GM12801 (cell line): ENCODE results near the gene ADPRHL1.

Experiments
- TF ChIP-seq, protein P1 (sequence below): IDR thresholded peaks from one replicate; pipeline ENCODE4 v1.5.1; 2011; ENCODE audit warnings: control low read depth; ENCODE audit not compliant: insufficient read length; ENCODE audit errors: extremely low read depth

ADPRHL1 gene

GRCh38 chr13:113378825-113379224 is 74.5 kb downstream of the ADPRHL1 start:
- TF ChIP-seq, protein P1, sequence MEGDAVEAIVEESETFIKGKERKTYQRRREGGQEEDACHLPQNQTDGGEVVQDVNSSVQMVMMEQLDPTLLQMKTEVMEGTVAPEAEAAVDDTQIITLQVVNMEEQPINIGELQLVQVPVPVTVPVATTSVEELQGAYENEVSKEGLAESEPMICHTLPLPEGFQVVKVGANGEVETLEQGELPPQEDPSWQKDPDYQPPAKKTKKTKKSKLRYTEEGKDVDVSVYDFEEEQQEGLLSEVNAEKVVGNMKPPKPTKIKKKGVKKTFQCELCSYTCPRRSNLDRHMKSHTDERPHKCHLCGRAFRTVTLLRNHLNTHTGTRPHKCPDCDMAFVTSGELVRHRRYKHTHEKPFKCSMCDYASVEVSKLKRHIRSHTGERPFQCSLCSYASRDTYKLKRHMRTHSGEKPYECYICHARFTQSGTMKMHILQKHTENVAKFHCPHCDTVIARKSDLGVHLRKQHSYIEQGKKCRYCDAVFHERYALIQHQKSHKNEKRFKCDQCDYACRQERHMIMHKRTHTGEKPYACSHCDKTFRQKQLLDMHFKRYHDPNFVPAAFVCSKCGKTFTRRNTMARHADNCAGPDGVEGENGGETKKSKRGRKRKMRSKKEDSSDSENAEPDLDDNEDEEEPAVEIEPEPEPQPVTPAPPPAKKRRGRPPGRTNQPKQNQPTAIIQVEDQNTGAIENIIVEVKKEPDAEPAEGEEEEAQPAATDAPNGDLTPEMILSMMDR: no peak

DNA sequence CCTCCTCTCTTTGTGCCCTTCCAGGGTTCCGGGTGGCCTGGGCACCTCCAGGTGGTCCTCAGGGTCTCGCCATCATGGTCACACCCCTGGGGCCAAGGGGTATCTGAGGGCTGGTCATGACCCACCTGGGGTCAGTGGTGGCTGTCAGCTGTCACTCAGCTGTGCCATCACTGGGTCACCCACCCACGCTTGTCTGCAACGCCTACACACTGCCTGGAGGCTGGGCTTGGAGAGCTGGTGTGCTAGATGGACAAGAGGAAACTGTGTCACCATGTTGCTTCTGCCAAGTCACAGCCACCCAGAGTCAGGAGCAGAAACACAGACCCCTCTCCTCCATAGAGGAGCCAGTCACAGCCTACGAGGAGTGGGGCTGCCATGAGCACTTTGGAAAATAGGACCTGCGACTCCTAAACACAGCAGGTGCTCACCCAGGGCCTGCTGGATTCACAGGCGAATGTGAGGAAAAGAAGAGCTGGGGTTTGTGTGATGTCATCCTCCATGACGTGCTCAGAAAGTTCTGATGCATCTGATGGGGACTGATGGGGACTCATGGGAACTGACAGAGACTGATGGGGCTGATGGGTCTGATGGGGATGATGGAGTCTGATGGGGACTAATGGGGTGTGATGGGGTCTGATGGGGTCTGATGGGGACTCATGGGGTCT is 78.6 kb downstream of the ADPRHL1 start:
- TF ChIP-seq, protein P1: no peak

DNA sequence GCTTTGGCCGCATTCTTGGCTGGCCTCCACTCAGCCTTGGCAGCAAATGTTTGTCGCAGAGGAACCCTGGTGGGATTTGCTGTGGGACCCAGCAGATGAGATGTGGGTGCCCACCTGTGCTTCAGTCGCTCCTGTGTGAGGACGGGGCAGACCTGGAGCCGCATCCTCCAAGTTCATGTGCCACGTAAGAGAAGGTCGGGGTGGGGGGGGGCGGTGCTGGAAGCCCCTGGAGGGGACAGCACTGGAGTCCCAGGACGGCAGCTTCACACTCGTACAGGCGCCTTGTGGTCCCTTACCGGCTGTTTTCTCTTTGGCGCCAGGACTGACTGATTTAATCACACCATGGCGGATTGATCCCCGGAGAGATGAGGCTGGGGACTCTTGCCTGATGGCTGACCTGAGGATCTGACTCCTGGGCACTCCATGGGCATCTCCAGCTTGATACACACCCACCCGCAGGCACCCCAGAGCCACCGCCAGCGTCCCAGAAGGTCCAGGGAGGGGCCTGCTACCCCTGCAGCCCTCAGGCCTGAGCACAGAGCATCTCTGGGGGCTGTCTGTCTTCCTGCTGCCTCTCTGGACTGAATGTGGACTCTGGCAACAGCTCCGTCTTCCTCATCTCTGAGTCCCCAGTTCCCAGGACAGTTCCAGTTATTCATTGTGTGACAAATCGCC is 79.3 kb downstream of the ADPRHL1 start:
- TF ChIP-seq, protein P1: no peak

GRCh38 chr13:113371061-113371460 is 82.2 kb downstream of the ADPRHL1 start:
- TF ChIP-seq, protein P1: no peak

DNA sequence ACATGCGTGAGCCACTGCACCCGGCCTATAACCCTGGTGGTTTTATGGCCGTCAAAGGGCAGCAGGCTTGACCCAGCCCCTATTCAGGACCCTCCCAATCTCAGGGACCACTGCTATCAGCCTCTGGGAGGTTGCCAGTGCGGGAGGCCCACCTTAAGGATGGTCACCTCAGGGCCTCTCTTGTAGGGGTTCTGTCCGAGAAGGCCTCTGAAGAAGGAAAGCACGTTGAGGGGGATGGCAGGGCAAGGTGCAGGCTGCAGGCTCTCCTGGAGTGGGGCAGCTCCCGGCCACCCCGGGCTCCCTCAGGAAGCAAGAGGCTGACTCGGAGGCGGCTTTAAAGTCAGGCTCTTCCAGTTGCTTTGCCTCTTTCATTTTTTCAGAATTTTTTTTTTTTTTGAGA is 83.4 kb downstream of the ADPRHL1 start:
- TF ChIP-seq, protein P1: no peak

- TF ChIP-seq, protein P1: no peak
Observed at GRCh38 chr13:113369189-113369588, 84.1 kb downstream of the ADPRHL1 start.

- TF ChIP-seq, protein P1: no peak
Observed at GRCh38 chr13:113367771-113368170, 85.5 kb downstream of the ADPRHL1 start.
